ENCODE measurements around the gene TIRAP. TPM values are rescaled to one million over a fixed set of nuclear protein-coding genes. Genes with fewer than 3 reads are reported as not detected.

The TIRAP gene
- total RNA-seq, 1 experiment from 2014 or later, result 2.3 TPM

DNA sequence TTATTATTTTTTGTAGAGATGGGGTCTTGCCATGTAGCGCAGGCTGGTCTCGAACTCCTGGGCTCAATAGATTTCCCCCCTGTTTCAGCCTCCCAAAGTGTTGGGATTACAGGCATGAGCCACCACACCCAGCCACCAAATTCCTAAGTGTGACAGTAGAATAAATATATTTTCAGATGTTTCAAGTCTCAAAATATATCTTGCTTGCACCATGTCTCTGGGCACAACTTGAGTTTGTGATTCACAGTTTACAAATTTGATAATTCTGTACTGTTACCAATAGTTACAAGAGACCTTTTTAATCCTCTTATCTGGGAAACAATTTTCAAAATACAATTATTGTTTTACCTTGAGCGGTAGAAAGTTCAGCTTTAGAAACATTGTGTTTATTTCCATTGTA, 40.1 kb downstream of the TIRAP start:
- DNase-seq (ENCODE audit: low spot score), result no peak

DNA sequence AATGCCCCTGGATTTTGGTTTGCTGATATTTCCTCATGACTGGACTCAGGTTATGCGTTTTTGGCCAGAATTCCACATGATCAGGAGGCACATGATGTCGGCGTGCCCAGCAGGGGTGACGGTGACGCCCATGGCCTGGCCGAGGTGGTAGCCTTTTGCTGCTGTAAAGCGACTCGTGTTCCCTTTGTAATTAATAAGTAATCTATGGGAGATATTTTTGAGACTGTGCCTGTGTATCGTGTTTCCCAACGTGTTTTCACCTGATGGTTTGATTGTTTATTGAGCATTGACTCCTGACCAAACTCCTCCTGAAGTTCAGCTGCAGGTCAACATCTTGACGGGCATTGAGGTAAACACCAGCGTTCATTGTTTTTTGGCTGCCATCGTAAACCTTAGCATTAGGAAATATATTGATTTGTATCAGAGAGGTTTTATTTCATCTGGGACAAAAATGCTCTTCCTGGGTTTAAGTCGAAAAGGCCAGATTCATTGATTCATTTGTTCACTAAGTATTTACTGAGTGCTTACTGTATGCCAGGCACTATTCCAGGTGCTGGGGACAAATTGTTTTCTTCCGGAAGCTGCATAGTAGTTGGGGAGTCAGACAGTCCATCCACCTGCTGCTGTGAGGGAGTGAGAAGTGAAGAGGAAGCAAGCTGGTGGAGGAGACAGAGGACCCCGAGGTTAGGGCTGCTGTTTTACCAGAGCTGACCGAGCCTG, 44.5 kb downstream of the TIRAP start:
- DNase-seq (ENCODE audit: low spot score), result no peak

GRCh38 chr11:126328001-126328390, 45.1 kb downstream of the TIRAP start:
- no peak for DNase-seq (ENCODE audit: low spot score)

GRCh38 chr11:126328444-126328843, 45.6 kb downstream of the TIRAP start:
- no peak for DNase-seq (ENCODE audit: low spot score)

GRCh38 chr11:126328938-126329643, 46.2 kb downstream of the TIRAP start:
- DNase-seq (ENCODE audit: low spot score), result no peak

- no peak for DNase-seq (ENCODE audit: low spot score)
Observed at GRCh38 chr11:126329644-126330211, 46.8 kb downstream of the TIRAP start.

GRCh38 chr11:126331286-126331685, 48.4 kb downstream of the TIRAP start:
- DNase-seq (ENCODE audit: low spot score), result no peak

DNA sequence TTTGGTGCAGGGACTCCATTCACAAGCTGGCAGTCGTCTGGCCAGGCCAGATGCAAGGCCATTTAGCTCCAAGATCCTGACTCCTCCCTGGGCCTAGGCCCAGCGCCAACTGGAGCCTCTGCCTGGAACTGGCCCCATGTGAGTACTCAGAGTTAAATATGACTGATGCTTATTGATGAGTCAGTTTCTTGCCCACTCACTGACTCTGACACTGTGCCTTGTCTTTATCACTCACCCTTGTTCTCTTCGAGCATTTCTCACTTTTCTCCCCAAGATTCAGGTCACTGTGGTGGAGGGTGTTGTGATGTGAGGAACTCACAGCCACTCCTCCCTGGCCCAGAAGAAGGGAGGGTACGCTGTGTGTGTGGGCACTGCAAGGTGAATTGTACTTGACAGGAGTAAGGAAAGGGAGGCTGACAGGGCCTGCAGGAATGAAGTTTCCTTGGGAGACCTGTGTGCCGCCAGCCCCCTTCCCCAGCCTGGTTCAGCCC, 49.4 kb downstream of the TIRAP start:
- DNase-seq (ENCODE audit: low spot score), result peak; percentile 69

DNA sequence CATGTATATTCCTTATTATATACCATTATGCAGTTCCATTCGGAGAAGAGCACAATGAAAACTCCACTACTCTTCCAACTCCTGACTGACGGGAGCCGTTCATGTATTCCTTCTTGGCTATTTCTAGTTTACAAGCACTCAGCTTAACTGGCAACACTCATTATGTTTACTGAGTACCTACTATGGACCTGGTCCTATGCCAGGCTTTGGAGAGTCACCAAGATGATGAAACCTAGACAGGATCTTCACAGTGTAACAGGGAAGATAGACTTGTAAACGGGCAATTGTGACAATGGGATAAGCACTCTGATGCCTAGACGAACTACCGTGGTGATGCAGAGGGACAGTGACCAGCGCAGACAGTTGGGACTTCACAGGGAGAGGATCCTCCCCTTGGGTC, 50.2 kb downstream of the TIRAP start:
- no peak for DNase-seq (ENCODE audit: low spot score)

DNA sequence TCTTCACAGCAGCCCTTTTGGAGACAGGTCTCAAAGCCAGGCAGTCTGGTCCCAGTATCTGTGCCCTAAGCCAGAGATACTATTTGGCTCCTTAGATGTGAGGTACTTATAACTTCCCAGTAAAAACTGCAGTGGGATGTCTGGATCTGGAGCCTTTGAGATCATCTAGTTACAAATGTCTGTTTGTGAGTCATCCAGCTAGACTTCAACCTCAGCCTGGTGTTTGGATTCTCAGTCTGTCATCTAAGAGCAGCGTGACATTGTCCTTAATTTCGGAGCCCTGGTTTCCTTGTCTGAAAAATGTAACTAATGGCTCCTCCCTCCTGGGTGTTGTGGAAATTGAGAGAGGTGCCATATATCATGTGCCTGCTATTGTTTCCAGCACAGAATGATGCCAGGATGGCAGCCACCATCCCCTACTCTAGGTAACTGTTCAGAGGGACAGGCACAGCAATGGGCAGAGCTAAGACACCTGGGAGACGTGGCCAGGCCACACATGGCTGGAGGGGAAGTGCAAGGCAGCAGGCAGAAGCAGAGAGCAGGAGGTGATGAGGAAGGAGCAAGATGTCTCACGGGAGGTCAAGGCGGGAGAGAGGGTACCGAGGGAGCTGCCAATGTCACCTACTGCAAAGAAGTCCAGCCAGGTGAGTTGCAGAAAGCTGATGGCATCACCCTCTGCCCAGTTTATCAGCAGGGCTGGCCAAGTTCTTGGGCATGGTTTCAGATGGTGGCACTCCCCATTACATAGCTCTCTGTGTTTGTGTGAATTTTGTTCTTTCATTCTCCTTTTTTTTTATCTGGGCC, 52.0 kb downstream of the TIRAP start:
- DNase-seq (ENCODE audit: low spot score), result peak; percentile 50

DNA sequence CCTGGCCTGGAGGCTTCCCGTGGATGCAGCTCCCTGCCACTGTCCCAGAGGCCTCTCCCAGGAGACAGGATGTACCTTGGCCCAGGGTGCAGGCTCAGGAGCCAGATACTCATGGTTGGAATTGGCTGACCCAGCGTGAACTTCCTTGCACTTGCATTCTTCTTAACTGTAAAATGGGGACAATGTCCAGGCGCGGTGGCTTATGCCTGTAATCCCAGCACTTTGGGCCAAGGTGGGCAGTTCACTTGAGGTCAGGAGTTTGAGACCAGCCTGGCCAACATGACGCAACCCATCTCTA, 52.5 kb downstream of the TIRAP start:
- DNase-seq (ENCODE audit: low spot score), result no peak

GRCh38 chr11:126336138-126336541, 53.2 kb downstream of the TIRAP start:
- DNase-seq (ENCODE audit: low spot score), result no peak

DNA sequence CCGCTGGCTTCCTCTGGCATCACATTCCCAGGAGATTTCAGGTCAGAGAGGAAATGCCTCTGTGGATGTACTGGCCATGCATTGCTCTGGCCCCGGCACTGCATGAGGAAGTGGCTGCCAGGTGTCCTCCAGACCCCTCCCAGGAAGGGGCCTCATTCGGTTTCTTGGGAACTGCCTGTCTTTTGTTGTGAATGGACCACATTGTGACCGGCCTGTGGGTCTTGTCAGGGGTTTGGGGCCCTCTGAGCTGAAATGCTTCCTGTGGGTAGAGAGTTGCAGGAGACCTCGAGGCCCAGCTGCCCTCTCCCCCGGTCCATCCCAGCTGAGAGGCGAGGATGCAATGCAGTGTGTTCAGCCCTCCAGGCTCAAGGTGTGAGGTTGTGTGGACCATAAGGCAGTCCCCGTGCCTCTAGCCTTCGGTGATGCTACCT, 53.8 kb downstream of the TIRAP start:
- DNase-seq (ENCODE audit: low spot score), result no peak

GRCh38 chr11:126337126-126337473, 54.2 kb downstream of the TIRAP start:
- no peak for DNase-seq (ENCODE audit: low spot score)

DNA sequence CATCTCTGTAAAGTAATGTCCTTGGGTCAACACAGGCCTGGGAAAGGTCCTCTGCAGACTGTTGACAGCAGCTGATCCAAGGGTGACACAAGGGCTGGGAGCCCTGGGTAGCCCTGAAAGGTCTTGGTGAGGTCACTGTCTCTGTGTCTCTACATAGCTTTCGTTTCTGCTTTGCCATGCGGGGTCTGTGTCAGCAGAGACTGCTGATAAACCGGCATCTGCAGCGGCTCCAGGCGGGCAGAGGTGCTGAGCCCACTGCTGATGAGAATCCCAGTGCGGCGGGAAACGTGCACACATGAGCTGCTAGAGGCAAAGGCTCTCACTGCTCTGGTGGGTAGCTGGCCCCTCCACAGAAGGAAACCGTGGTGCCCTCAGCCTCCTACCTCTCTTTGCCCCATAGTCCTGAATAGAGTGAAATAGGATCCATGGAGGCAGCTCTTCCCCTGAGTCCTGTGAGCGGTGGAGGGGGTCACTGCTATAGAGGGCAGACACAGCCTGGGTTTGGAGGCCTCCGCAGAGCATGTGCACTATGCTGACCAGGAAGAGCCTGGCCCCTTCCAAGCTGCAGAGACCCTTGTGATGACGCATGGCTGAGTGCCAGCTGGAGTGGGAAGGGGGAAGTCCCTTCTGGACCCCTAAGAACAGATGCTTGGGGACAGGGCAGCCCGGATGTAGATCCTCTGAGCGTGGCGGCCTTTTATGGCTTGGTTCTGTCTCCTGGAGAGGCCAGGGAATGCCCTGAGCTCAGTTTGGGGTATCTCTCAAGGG, 54.8 kb downstream of the TIRAP start:
- no peak for DNase-seq (ENCODE audit: low spot score)

GRCh38 chr11:126338346-126339055, 55.6 kb downstream of the TIRAP start:
- DNase-seq (ENCODE audit: low spot score), result no peak

GRCh38 chr11:126339073-126339862, 56.4 kb downstream of the TIRAP start:
- no peak for DNase-seq (ENCODE audit: low spot score)

GRCh38 chr11:126339863-126340434, 57.1 kb downstream of the TIRAP start:
- DNase-seq (ENCODE audit: low spot score), result peak; percentile 58

DNA sequence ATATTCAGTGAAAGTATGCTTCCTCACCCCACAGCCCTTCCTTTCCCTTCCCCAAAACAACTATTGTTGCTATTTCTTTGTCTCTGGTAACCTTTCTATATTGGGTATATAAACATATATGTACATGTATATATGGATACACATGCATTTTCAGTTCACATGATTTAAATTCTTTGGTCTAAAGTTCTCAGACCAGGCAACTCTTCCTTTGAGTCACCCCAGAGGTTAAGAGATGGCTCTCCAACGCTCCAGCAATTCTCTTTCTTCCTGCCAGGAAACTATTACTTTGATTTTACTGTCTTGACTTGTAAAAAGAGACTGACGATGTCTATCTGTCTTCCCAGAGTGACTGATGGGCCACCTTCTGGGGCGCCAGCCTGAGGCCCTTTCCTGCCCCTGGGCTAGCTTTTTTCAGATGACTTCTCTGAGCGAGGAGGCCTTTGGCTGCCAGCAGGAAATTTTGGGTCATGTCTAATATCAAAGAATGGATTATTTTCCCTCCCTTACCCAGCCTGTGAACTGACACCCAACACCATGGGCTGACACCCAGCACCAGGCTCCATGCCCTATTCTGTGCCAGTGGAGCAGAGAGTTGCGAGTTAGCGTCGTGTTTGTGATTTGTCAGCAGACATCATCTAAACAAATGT, 58.2 kb downstream of the TIRAP start:
- no peak for DNase-seq (ENCODE audit: low spot score)

All from A172 (cell line).